ENCODE measurements around the gene FER1L5.
"Not testable (repeated sequence)": the region's sequence is repeated elsewhere in the genome, so short reads cannot be mapped to it uniquely, and the experiment has no call there.

The FER1L5 gene

GRCh38 chr2:96636551-96637171, 5.9 kb upstream of the FER1L5 start:
- DNase-seq (ENCODE audit: low read depth) = no peak

GRCh38 chr2:96637385-96638143, 5.0 kb upstream of the FER1L5 start:
- peak; percentile 61 for DNase-seq (ENCODE audit: low read depth)

- DNase-seq (ENCODE audit: low read depth) = peak; percentile 83
Measured at GRCh38 chr2:96638144-96639121, 4.1 kb upstream of the FER1L5 start, which contains the start of gene KANSL3. TSS of gene KANSL3 (minus strand) at chr2:96638312. CDS start at chr2:96637135, 1,177 bp downstream.

- DNase-seq (ENCODE audit: low read depth) = no peak
Measured at GRCh38 chr2:96647681-96648080, 5.1 kb downstream of the FER1L5 start.

GRCh38 chr2:96648306-96648930, 5.9 kb downstream of the FER1L5 start:
- no peak for DNase-seq (ENCODE audit: low read depth)

GRCh38 chr2:96649342-96649741, 6.8 kb downstream of the FER1L5 start:
- no peak for DNase-seq (ENCODE audit: low read depth)

GRCh38 chr2:96651793-96652192, 9.2 kb downstream of the FER1L5 start:
- DNase-seq (ENCODE audit: low read depth) = no peak

GRCh38 chr2:96654791-96655190, 12.2 kb downstream of the FER1L5 start:
- DNase-seq (ENCODE audit: low read depth) = not testable (repeated sequence)

GRCh38 chr2:96655526-96655925, 13.0 kb downstream of the FER1L5 start:
- DNase-seq (ENCODE audit: low read depth) = no peak

- DNase-seq (ENCODE audit: low read depth) = no peak
Measured at GRCh38 chr2:96656540-96656939, 14.0 kb downstream of the FER1L5 start.

- DNase-seq (ENCODE audit: low read depth) = no peak
Measured at GRCh38 chr2:96661324-96661723, 18.8 kb downstream of the FER1L5 start.

GRCh38 chr2:96662360-96662759, 19.8 kb downstream of the FER1L5 start:
- no peak for DNase-seq (ENCODE audit: low read depth)

GRCh38 chr2:96663177-96663576, 20.6 kb downstream of the FER1L5 start:
- DNase-seq (ENCODE audit: low read depth) = no peak

GRCh38 chr2:96663829-96664228, 21.3 kb downstream of the FER1L5 start:
- DNase-seq (ENCODE audit: low read depth) = no peak

GRCh38 chr2:96664366-96664925, 21.9 kb downstream of the FER1L5 start:
- DNase-seq (ENCODE audit: low read depth) = no peak

GRCh38 chr2:96665083-96665569, 22.6 kb downstream of the FER1L5 start:
- DNase-seq (ENCODE audit: low read depth) = no peak

GRCh38 chr2:96665717-96666116, 23.2 kb downstream of the FER1L5 start:
- DNase-seq (ENCODE audit: low read depth) = not testable (repeated sequence)

- DNase-seq (ENCODE audit: low read depth) = no peak
Measured at GRCh38 chr2:96668771-96669170, 26.2 kb downstream of the FER1L5 start.

GRCh38 chr2:96669539-96670215, 27.1 kb downstream of the FER1L5 start:
- DNase-seq (ENCODE audit: low read depth) = no peak

- DNase-seq (ENCODE audit: low read depth) = no peak
Measured at GRCh38 chr2:96679848-96680247, 37.3 kb downstream of the FER1L5 start.
